Tibial nerve (tissue), 4 donors: Measurements from ENCODE around the gene ZDHHC1.

Experiments
- CTCF ChIP-seq, 5 experiments: fragments of 200-600 bp in 3 of 5; fragments of 450-650 bp in 2 of 5; sonication (generic) in 3 of 5; IDR thresholded peaks; one replicate each; pipeline ENCODE4 v1.5.1; 2016 to 2019; ENCODE audit warnings: antibody characterized with exemption in 5 of 5, mild to moderate bottlenecking in 3 of 5, moderate library complexity in 2 of 5
- EP300 ChIP-seq, 2 donors: sonication (generic); formaldehyde crosslinking; IDR thresholded peaks; one replicate each; pipeline ENCODE4 v1.6.1; 2017; ENCODE audit warnings: antibody characterized with exemption in 2 of 2, mild to moderate bottlenecking in 1 of 2
- POLR2A ChIP-seq, 2 donors: fragments of 450-650 bp; IDR thresholded peaks; one replicate each; pipeline ENCODE4 v1.6.1; 2017; ENCODE audit warnings: antibody characterized with exemption in 2 of 2, mild to moderate bottlenecking in 2 of 2, moderate library complexity in 2 of 2

DNA sequence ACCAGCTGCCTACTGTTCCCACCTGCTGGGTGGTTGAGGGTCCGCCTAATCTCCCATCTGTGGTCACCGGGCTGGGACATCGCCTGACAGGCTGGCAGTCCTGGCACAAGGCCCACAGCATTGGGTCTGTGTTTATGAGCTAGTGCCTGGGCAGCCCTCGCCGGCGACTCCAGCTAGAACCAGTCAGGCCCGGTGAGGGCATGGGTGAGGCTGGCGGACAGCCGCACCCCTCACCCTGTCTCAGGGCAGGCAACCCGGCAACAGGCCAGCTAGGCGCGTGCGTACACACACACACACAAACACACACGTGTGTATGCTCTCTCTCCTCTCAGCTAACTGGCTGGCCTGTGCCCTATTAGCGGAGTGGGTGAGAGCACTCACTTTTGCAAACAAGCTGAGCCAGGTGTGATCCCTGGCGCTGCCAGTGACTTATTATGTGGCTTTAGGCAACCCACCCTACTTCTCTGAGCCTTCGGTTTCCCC, 25.0 kb upstream of the ZDHHC1 start:
- TF ChIP-seq CTCF (IDR thresholded peaks at IDR 0.05) (no peak), EP300 (IDR thresholded peaks at IDR 0.05) (no peak), POLR2A (IDR thresholded peaks at IDR 0.05) (no peak)
